Measurements from ENCODE around the gene ATG14.
A peak's percentile ranks its signal among the peaks of the same experiment; 100 is the strongest.

Gene ATG14

GRCh38 chr14:55450987-55451386 lies 39.4 kb upstream of the ATG14 start:
- no peaks in the 10 kb centered on the region for H3K27me3 ChIP-seq (ENCODE audit: insufficient read depth, low read length, poor library complexity, severe bottlenecking)
- no peaks in the 10 kb centered on the region for H3F3A ChIP-seq (ENCODE audit: low read depth)
- H3K9me3 ChIP-seq (ENCODE audit: insufficient read depth, low read depth, low read length): no peaks in the 10 kb centered on the region
- H4K20me1 ChIP-seq (ENCODE audit: insufficient read depth, low read length, poor library complexity, severe bottlenecking): no peaks in the 10 kb centered on the region
- no peak overlapping the region for H3K4me3 ChIP-seq (ENCODE audit: low read length, poor library complexity, severe bottlenecking)
- H3K9ac ChIP-seq (ENCODE audit: low read depth, low read length, poor library complexity, severe bottlenecking): no peak overlapping the region
- no peak overlapping the region for H2AFZ ChIP-seq (ENCODE audit: low read length)
- no peak for TF ChIP-seq EZH2phosphoT487 (IDR thresholded peaks at IDR 0.05; ENCODE audit: borderline replicate concordance)
- TF ChIP-seq CTCF (conservative IDR thresholded peaks at IDR 0.05; ENCODE audit: low read length): no peak
- H3K79me2 ChIP-seq (ENCODE audit: insufficient read depth, low read length): no peaks in the 10 kb centered on the region
- no peaks in the 10 kb centered on the region for H3K9me2 ChIP-seq (replicated peaks; ENCODE audit: low read depth, low read length)
- peaks cover 7% of the 10 kb centered on the region for H3K4me1 ChIP-seq (ENCODE audit: insufficient read depth, low read length, poor library complexity, severe bottlenecking)
- no peaks in the 10 kb centered on the region for H3K36me3 ChIP-seq (ENCODE audit: insufficient read depth, low read length)
- no peak overlapping the region for H3K4me2 ChIP-seq (ENCODE audit: low read depth, low read length, poor library complexity, severe bottlenecking)

GRCh38 chr14:55450539-55450938 lies 38.9 kb upstream of the ATG14 start:
- H3K9me2 ChIP-seq (replicated peaks; ENCODE audit: low read depth, low read length): no peaks in the 10 kb centered on the region
- H3K4me1 ChIP-seq (ENCODE audit: insufficient read depth, low read length, poor library complexity, severe bottlenecking): peaks cover 7% of the 10 kb centered on the region
- no peak overlapping the region for H3K4me2 ChIP-seq (ENCODE audit: low read depth, low read length, poor library complexity, severe bottlenecking)
- no peaks in the 10 kb centered on the region for H4K20me1 ChIP-seq (ENCODE audit: insufficient read depth, low read length, poor library complexity, severe bottlenecking)
- H3F3A ChIP-seq (ENCODE audit: low read depth): no peaks in the 10 kb centered on the region
- H3K4me3 ChIP-seq (ENCODE audit: low read length, poor library complexity, severe bottlenecking): no peak overlapping the region
- H3K9ac ChIP-seq (ENCODE audit: low read depth, low read length, poor library complexity, severe bottlenecking): no peak overlapping the region
- no peaks in the 10 kb centered on the region for H3K9me3 ChIP-seq (ENCODE audit: insufficient read depth, low read depth, low read length)
- peak overlapping the region; percentile 22; the same call in 1 of the 2 replicates for H2AFZ ChIP-seq (ENCODE audit: low read length)
- no peaks in the 10 kb centered on the region for H3K27me3 ChIP-seq (ENCODE audit: insufficient read depth, low read length, poor library complexity, severe bottlenecking)
- H3K36me3 ChIP-seq (ENCODE audit: insufficient read depth, low read length): no peaks in the 10 kb centered on the region
- H3K79me2 ChIP-seq (ENCODE audit: insufficient read depth, low read length): no peaks in the 10 kb centered on the region
- TF ChIP-seq CTCF (conservative IDR thresholded peaks at IDR 0.05; ENCODE audit: low read length) (no peak), EZH2phosphoT487 (IDR thresholded peaks at IDR 0.05; ENCODE audit: borderline replicate concordance) (no peak)

GRCh38 chr14:55450124-55450523 lies 38.5 kb upstream of the ATG14 start:
- H3K4me1 ChIP-seq (ENCODE audit: insufficient read depth, low read length, poor library complexity, severe bottlenecking): peaks cover 7% of the 10 kb centered on the region

More at GRCh38 chr14:55450124-55450523, 38.5 kb upstream of the ATG14 start:
- no peaks in the 10 kb centered on the region for H4K20me1 ChIP-seq (ENCODE audit: insufficient read depth, low read length, poor library complexity, severe bottlenecking)
- H3K9me3 ChIP-seq (ENCODE audit: insufficient read depth, low read depth, low read length): no peaks in the 10 kb centered on the region
- no peak overlapping the region for H3K9ac ChIP-seq (ENCODE audit: low read depth, low read length, poor library complexity, severe bottlenecking)
- peak overlapping the region; percentile 22; the same call in 1 of the 2 replicates for H2AFZ ChIP-seq (ENCODE audit: low read length)
- no peaks in the 10 kb centered on the region for H3K27me3 ChIP-seq (ENCODE audit: insufficient read depth, low read length, poor library complexity, severe bottlenecking)
- no peaks in the 10 kb centered on the region for H3K9me2 ChIP-seq (replicated peaks; ENCODE audit: low read depth, low read length)
- no peaks in the 10 kb centered on the region for H3K36me3 ChIP-seq (ENCODE audit: insufficient read depth, low read length)
- H3K79me2 ChIP-seq (ENCODE audit: insufficient read depth, low read length): no peaks in the 10 kb centered on the region
- H3K4me3 ChIP-seq (ENCODE audit: low read length, poor library complexity, severe bottlenecking): no peak overlapping the region
- no peaks in the 10 kb centered on the region for H3F3A ChIP-seq (ENCODE audit: low read depth)
- TF ChIP-seq CTCF (conservative IDR thresholded peaks at IDR 0.05; ENCODE audit: low read length) (no peak), EZH2phosphoT487 (IDR thresholded peaks at IDR 0.05; ENCODE audit: borderline replicate concordance) (no peak)
- H3K4me2 ChIP-seq (ENCODE audit: low read depth, low read length, poor library complexity, severe bottlenecking): no peak overlapping the region
